Inflammatory macrophage treated with lipopolysaccharide for 4 hours (primary cell): ENCODE measurements around the gene GBP6.
"Not testable (repeated sequence)": the region's sequence is repeated elsewhere in the genome, so short reads cannot be mapped to it uniquely, and the experiment has no call there.

Experiments
- DNase-seq: peaks from one replicate; pipeline ENCODE4 v3.0.0-alpha.2; 2020

Gene GBP6, protein sequence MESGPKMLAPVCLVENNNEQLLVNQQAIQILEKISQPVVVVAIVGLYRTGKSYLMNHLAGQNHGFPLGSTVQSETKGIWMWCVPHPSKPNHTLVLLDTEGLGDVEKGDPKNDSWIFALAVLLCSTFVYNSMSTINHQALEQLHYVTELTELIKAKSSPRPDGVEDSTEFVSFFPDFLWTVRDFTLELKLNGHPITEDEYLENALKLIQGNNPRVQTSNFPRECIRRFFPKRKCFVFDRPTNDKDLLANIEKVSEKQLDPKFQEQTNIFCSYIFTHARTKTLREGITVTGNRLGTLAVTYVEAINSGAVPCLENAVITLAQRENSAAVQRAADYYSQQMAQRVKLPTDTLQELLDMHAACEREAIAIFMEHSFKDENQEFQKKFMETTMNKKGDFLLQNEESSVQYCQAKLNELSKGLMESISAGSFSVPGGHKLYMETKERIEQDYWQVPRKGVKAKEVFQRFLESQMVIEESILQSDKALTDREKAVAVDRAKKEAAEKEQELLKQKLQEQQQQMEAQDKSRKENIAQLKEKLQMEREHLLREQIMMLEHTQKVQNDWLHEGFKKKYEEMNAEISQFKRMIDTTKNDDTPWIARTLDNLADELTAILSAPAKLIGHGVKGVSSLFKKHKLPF

DNA sequence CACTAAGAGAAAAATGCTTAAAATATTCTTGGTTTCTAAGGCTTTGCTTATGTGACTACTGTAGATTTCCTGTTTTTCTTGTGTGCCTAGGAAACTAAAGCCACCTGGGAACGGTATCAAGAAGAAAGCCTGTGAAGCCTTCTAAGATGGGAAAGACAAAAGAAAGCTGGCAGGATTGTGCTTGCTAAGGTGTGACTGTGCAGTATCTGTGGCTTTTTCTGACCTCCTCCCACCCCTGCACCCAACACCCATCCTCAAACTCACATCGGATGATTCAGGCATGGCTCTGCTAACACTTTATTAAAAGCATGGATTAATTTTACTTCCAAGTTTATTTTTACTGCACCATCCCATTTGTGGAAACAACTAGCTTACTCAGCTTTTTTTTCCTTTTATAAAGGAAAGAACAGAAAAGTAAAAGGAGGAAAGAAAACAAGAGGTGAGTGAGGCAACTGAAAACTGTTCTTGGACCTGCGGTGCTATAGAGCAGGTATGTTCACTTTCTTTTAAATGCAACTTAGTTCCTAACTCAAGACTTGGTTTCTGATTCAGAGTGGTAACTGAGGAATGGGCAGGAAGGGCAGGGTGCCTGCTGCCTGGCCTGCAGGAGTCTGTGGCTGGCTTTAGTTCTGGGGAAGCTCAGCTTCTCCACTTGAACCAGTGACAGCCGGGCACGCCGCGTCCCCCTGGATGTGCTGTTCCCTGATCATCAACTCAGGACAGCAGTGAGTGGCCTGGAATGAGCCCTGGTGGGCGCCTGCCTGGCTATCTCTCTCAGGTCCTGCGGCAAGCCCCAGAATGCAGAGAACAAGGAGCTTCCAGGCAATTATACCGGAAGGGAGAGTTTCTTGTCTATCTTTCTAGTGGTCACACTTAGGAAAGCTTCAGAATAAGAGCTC lies at the start of gene GBP6:
Gene GBP6, plus strand, starts transcription at position 422 of the 899 bp plus-strand sequence. CDS start 4,493 bp downstream, outside the sequence.
- no peak for DNase-seq

DNA sequence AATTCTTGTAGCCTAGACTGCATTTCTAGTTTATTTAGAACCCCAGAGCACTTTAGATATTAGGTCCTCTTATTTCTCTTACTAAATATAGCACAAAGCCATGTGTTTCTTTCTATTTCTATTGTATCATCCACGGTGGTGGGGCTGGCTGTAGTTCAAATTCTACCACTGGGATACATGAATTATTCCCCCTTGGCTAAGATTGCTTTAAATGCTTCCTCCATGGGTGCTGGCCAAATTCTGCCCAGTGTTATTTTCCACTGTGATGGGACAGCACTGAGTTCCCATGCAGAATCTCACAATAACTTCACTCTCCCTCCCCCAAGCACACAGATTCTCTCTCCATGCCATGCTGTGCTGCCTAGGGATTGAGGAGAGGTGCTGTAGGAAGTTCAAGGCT lies 41.5 kb upstream of the GBP6 start:
- no peak for DNase-seq

DNA sequence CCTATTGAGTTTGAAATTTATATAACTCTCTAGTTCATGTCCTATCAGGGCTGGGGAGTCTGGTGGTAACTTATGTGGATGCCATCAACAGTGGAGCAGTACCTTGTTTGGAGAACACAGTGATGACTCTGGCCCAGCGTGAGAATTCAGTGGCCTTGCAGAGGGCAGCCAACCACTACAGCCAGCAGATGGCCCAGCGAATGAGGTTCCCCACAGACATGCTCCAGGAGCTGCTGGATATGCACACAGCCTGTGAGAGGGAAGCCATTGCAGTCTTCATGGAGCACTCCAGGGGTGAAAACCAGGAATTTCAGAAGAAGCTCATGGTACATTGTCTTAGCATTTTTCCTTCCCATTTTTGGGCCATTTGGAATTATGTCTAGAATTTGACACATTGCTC lies 32.0 kb upstream of the GBP6 start:
- DNase-seq = no peak

DNA sequence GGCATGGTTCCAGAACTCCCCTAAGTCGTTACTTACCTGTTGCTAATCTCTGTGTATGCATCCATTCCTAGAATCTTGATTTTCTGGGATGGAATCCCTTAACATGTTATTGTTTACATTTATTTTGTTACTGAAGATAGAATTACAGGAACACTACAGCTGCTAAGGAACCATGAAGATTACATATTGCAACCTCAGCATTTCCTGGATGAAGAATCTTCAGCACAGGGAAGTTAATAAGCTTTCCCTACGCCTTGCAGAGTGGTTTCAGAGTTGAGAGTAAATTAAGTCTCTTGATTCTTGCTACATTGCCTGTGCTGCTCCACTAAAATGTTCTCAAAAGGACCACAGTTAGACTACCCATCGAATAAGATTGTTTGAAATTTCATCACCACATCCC lies 31.4 kb upstream of the GBP6 start:
- DNase-seq = no peak

DNA sequence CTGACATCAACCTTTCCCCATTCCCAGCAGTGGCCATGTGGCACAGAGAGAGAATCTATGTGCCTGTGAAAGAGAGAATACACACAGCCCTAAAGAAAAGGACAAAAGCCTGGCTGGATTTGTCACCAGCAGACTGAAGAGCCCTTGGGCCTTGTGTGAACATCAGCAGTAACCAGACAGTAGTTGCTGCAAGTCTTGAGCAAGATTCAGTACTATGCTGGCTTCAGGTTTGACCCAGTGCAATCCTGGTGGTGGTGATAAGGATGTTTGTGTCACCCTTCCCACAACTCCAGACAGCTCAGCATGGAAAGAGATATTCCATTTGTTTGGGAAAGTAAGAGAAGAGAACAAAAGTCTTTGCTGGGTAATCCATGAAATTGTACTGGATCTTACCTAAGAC lies 28.4 kb upstream of the GBP6 start:
- no peak for DNase-seq

DNA sequence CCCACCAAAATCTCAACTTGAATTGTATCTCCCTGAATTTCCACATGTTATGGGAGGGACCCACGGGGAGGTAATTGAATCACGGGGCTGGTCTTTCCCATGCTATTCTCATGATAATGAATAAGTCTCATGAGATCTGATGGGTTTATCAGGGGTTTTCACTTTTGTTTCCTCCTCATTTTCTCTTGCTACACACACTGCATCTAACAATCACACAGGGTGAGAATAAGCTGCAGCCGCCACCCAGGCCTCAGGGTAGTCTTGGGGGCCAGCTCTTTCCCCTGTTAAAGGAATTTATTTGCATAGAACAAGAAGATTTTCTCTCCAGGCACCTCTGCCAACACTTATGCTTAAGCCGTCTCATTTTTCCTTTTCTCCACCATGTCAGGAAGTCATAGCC lies 26.0 kb upstream of the GBP6 start:
- DNase-seq = peak; percentile 67

DNA sequence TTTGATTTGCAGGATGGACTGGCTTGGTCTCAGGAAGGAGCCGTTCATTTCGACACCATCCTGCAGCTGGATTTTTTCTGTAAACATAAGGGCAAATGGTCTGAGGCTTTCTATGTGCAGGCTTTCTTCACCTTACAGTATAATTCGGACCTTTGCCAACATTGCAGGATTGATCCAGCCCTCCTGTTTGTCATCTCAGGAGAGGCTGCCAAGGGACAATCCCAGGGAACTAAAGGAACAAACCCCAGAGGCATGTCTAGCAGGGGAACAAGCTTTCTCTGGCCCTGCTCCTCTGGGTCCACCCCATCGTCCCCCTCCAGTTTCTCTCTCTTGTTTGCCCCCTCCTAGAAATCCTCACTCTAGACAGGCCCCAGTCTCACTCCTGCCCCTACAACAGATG lies 24.8 kb upstream of the GBP6 start:
- no peak for DNase-seq

DNA sequence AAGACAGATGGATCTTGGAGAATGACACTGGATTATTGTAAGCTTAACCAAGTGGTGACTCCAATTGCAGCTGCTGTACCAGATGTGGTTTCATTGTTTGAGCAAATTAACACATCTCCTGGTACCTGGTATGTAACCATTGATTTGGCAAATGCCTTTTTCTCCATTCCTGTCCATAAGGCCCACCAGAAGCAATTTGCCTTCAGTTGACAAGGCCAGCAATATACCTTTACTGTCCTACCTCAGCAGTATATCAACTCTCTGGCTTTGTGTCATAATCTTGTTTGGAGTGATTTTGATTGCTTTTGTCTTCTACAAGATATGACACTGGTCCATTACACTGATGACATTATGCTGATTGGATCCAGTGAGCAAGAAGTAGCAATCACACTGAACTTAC lies 18.4 kb upstream of the GBP6 start:
- DNase-seq = not testable (repeated sequence)

DNA sequence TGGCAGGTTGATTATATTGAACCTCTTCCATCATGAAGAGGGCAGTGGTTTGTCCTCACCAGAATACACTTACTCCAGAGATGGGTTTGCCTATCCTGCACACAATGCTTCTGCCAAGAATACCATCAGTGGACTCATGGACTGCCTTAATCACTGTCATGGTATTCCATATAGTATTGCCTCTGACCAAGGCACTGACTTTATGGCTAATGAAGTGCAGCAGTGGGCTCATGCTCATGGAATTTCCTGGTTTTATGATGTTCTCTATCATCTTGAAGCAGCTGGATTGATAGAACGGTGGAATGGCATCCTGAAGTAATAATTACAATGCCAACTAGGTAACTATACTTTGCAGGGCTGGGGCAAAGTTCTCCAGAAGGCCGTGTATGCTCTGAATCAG lies 16.6 kb upstream of the GBP6 start:
- no peak for DNase-seq

DNA sequence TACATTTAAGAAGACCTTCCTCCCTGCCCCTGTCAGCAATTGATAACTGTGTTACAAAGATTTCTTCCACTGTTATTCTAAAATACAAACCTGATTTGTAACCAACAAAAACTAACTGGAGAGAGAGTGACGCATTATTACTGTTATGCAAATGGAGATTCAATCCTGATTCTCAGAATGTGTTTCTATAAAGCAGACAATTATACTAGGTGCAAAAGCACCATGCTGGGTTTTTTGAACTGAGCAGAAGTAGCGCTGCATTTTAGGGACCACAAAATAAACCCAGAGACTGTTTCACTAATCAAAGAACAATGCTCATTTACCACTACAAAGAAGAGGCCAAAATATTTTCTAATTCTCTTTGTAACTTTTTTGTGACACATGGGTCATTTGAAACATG lies 13.6 kb upstream of the GBP6 start:
- no peak for DNase-seq

DNA sequence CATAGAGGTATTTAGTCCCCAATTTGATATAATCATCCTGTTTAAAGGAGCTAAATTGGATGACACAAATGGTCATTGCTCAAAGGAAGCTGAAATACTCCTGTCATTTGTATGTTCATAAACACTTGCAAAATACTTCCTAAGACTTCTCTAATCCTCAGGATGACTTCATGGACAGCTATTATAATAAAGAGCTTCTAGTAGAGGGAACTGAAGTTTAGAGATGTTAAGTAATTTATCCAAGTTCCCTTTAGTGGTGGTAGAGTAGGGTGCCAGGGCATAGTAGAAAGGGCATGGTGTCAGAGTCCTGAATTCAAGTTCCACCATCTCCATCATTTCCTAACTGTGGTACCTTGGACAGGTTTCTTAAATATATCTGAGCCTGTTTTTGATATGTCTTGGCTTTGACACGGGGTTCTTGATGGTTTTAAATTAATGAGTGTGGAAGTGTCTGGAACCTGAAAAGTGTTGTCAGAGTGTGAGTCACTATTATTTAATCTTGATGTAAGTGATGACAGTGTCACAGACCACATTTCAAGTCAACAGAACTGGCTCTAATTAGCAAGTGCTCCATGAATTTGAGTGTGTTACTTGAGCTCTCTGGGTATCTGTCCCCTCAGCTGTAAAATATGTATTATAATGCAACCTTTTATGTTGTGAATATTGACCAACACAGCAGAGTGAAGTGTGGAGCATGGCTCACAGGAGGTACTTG lies 12.1 kb upstream of the GBP6 start:
- peak; percentile 96 for DNase-seq

DNA sequence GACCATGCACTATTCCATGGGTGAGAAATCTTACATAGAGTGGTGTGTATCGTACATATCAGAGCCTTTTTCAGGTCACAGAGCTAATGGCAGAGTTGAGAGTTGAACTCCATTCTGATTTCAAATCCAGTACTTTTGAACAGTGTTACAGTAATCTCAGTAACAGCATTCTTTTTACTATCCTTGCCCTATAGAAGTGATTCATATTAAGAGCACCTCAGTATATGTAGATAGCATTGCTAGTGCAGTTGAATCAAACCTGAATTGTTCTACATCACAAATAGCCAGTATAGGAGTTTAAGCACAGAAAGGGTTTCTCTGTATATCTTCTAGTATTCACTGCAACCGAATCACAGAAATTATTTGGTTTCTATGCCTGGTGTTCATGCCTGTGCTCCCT lies 11.4 kb upstream of the GBP6 start:
- no peak for DNase-seq

DNA sequence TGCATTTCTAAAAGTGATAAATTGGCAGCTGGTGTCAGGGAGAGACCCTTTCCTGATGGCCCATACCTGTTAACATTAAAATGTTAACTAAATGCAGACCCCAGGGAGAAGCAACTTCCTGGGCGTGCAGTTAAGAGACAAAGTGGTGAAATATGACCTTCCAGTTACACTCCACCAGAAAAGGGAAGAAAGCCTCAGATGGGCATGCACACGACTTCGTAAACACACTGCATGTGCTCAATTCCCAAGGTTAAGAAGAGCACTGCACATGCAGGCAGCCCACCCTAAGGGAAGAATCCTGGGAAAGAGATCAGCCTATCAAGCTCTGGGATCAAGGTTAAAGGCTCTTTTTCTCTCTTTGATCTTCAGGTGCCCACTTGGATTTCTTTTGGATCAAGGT lies 9.7 kb upstream of the GBP6 start:
- peak; percentile 70 for DNase-seq

DNA sequence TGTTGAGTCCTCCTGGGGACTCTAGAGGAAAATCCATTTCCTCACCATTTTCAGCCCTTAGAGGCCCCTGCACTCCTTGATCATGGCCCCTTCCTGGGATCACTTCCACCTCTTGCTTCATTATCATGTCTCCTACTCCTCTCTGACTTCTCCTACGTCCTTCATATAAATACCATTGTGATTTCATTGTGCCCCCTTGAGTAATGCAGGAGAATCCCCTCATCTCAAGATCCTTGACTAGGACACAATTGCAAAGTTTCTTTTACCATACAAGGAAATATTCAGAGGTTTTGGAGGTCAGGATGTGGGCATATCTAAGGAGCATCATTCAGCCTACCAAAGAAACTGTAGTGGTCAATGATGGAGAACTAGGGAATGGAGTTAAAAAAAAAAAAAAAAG lies 8.8 kb upstream of the GBP6 start:
- peak; percentile 82 for DNase-seq

DNA sequence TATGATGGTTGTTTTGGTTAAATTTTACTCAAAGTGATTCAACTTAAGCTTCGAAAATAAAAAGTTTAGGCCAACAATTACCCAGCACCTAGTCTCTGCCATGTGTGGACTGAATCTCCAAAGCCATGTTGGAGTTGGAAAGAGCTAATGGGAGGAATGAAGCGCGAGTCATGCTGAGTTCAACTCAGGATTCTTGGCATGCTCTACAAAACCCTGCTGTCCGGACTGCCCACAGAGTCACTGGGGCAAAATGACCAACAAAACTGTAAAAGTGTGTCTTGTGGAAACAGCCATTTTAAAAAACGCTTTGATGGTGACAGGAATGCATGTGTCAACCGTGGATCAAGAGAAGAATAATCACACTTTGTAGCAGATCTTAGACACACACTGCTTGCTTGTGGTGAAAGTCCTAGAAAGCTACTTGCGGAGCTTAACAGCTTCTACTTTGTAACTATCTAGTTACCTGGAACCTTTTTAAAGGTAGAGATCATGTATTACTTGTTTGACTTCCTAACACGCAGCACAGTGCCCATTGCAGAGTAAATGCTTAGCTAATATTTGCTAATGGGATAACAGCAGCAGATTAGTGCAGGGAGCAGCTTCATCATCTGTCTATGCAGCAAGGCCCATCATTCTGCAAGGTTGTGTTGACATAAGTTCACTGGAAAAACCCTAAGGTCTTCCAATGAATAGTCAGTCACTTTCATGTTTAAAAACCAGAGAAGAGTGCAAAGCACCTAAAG lies 7.0 kb upstream of the GBP6 start:
- peak; percentile 32 for DNase-seq

DNA sequence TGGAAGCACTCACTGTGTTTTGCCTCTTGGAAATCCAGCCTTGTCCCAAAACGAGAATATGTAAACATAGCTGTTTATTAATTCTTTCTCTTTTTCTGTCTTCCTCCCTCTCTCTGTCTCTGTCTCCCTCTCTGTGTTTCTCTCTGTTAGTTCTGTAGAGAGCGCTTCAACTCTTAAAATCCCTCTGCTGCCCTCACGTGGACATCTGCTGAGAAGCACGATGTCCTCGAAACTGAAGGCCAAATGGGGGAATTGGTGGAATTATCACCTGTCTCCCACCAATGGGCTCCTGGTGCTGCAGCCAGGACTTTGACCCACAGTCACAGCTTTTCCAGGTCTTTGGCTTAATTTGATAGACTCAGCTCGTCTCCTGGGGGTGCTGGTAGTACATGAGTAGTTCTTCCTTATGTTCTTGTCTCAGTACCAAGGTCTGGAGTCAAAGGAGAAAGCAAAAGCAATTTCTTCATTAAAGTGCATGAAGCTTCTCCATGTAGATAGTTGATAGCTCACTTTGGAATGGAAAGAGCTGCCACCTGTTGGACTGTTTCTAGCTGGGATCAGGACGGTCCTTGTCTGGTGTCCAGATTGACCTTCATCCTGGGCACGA lies 5.5 kb upstream of the GBP6 start:
- DNase-seq = peak; percentile 87

DNA sequence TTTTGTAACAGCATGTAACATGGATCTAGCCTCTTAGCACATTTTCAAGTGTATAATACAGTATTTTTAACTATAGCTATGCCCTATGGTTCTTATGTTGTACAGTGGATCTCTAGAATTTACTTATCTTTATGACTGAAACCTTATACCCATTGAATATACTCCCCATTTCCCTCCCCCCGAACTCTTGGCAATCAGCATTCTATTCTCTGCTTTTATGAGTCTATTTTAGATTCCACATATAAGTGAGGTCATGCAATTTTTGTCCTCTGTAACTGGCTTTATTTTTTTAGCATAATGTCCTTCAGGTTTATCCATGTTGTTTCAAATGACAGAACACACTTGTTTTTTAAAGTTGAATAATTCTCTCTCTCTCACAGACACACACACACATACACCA lies 3.1 kb upstream of the GBP6 start:
- DNase-seq = no peak

DNA sequence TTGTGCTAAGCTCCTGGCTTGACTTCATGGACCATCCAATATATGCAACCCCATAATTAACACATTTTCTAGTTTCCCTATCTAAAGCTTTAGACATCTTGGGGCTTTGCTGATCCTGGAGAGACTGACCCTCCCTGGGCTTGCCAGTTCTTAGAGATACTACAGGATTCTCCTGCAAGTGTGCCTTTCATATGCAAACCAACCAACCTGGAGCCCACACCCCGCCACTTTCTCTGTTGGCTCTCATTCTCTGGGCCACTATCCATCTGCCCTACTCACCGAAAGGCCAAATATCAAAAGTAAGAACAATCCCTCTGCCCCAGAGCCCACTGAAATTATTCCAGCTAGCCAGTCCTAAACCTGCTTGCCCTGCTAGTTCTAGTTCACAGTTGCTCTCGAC lies 2.2 kb upstream of the GBP6 start:
- DNase-seq = no peak

DNA sequence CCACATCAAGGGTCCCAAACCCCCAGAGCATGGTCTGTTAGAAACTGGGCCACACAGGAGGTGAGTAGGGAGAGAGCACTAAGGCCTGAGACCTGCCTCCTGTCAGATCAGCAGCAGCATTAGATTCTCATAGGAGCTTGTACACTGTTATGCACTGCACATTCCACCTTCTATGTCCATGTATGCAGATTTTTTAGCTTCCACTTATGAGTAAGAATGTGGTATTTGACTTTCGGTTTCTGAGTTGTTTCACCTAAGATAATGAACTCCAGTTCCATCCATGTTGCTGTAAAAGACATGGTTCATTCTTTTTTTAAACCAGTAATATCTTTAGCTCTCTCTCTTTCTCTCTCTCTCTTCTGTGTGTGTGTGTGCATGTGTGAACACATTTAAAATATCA lies 663 bp upstream of the GBP6 start:
- peak; percentile 48 for DNase-seq

DNA sequence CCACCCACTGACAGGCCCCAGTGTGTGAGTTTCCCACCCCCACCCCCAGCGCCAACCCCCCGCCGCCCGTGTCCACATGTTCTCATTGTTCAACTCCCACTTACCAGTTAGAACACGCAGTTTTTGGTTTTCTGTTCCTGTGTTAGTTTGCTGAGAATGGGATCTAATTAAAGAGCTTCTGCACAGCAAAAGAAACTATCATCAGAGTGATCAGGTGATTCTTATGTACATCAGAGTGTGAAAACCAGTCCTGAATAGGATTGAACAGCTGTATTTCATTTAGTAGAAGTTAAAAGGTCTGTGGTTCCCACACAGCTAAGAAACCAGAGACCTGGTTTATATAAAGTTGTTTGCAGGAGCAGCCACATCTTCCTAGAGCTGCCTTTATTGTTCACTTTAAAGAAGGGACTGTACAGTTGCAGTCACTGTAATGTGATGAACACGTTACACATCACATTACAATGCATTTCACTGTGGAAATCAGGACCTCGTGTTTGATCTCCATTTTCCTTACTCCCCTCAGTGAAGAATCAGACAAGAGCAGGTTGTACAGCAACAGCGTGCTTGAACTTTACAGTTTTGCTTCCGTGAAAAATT lies 1.2 kb downstream of the GBP6 start:
- DNase-seq = no peak

DNA sequence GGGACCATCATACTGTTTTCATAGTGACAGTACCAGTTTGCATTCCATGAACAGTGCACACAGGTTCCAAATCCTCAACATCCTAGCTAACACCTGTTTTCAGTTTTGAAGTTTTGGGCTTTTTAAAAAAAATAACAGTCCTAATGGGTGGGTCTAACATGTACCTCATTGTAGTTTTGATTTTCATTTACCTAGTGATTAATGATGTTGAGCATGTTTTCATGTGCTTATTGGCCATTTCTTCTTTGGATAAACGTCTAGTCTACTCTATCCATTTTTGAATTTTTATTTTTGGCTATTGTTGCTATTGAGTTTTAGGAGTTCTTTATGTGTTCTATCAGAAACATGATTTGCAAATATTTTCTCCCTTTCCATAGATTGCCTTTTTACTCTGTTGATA lies 3.4 kb downstream of the GBP6 start:
- DNase-seq = no peak
